HepG2 (cell line): Measurements from ENCODE around the gene SLC25A11. TPM values are rescaled to one million over a fixed set of nuclear protein-coding genes. Genes with fewer than 3 reads are reported as not detected.

Source experiments
- ARNT ChIP-seq: fragments of 450-650 bp; IDR thresholded peaks from 2 replicates; pipeline ENCODE4 v1.6.1; 2017
- ASH2L ChIP-seq: fragments of 300-600, 200-600 bp; sonication (generic); IDR thresholded peaks from 2 replicates; pipeline ENCODE4 v1.7.0; 2017; ENCODE audit warnings: low read depth, mild to moderate bottlenecking, moderate library complexity, mixed read lengths, low read length; ENCODE audit not compliant: insufficient read length
- FOXA3 ChIP-seq: IDR thresholded peaks from 2 replicates; pipeline ENCODE4 v1.6.1; 2016; ENCODE audit warnings: missing genetic modification reagents, missing compliant biosample characterization
- HDAC6 ChIP-seq: fragments of 200-600 bp; sonication (generic); IDR thresholded peaks from 2 replicates; pipeline ENCODE4 v1.7.0; 2017; ENCODE audit warnings: mild to moderate bottlenecking, antibody characterized with exemption, low read length, low read depth
- HNRNPK ChIP-seq: fragments of 200-400 bp; formaldehyde crosslinking; IDR thresholded peaks from 2 replicates; pipeline ENCODE4 v1.6.1; 2018; ENCODE audit warnings: low read length, low read depth, moderate library complexity, mild to moderate bottlenecking; ENCODE audit not compliant: poor library complexity, severe bottlenecking
- MLLT10 ChIP-seq: sonication (generic); formaldehyde crosslinking; IDR thresholded peaks from 2 replicates; pipeline ENCODE4 v1.4.0; 2020; ENCODE audit warnings: missing genetic modification reagents
- PBX3 ChIP-seq: sonication (generic); formaldehyde crosslinking; IDR thresholded peaks from 2 replicates; pipeline ENCODE4 v1.8.1; 2023; ENCODE audit warnings: missing genetic modification reagents, inconsistent platforms, borderline replicate concordance
- POGK ChIP-seq: sonication (generic); formaldehyde crosslinking; conservative IDR thresholded peaks from 2 replicates; pipeline ENCODE4 v1.8.0; 2022; ENCODE audit warnings: mild to moderate bottlenecking, moderate library complexity, missing genetic modification reagents
- RBAK ChIP-seq: sonication (generic); formaldehyde crosslinking; IDR thresholded peaks from 2 replicates; pipeline ENCODE4 v1.5.1; 2020; ENCODE audit warnings: mild to moderate bottlenecking, missing genetic modification reagents
- SIN3B ChIP-seq: fragments of 150-350 bp; IDR thresholded peaks from 2 replicates; pipeline ENCODE4 v1.6.1; 2014; ENCODE audit warnings: low read length
- SMARCE1 ChIP-seq: fragments of 450-650 bp; IDR thresholded peaks from 2 replicates; pipeline ENCODE4 v1.6.1; 2017; ENCODE audit warnings: borderline replicate concordance
- ZFP36 ChIP-seq: fragments of 150-350 bp; IDR thresholded peaks from 2 replicates; pipeline ENCODE4 v1.6.1; 2018; ENCODE audit warnings: borderline replicate concordance, low read length, low read depth; ENCODE audit not compliant: partially characterized antibody
- ZFP82 ChIP-seq: sonication (generic); formaldehyde crosslinking; IDR thresholded peaks from 2 replicates; pipeline ENCODE4 v1.5.1; 2020; ENCODE audit warnings: mild to moderate bottlenecking, missing genetic modification reagents, borderline replicate concordance
- ZKSCAN5 ChIP-seq: sonication (generic); formaldehyde crosslinking; IDR thresholded peaks from 2 replicates; pipeline ENCODE4 v1.5.1; 2020; ENCODE audit warnings: mild to moderate bottlenecking, missing genetic modification reagents
- ZNF160 ChIP-seq: sonication (generic); formaldehyde crosslinking; IDR thresholded peaks from 2 replicates; pipeline ENCODE4 v1.8.0; 2022; ENCODE audit warnings: mild to moderate bottlenecking, inconsistent platforms, missing genetic modification reagents
- ZNF20 ChIP-seq: sonication (generic); formaldehyde crosslinking; IDR thresholded peaks from 2 replicates; pipeline ENCODE4 v1.4.0; 2020; ENCODE audit warnings: mild to moderate bottlenecking, moderate library complexity, missing genetic modification reagents
- ZNF3 ChIP-seq: IDR thresholded peaks from 2 replicates; pipeline ENCODE4 v1.7.0; 2017; ENCODE audit warnings: inconsistent platforms
- ZNF343 ChIP-seq: sonication (generic); formaldehyde crosslinking; IDR thresholded peaks from 2 replicates; pipeline ENCODE4 v1.4.0; 2020; ENCODE audit warnings: mild to moderate bottlenecking, missing genetic modification reagents
- polyA plus RNA-seq, 8 experiments: library from polyadenylated mRNA; depleted of rRNA in 3 of 8; stranded (reverse) in 7 of 8; unstranded in 1 of 8; fragments of >200 nt; fragmentation: Illumina TruSeq in 4 of 8; extraction: Trizol in 4 of 8; gene quantifications; 2 replicates each; pipeline versions ENCODE4 v1.2.1 to v1.2.3, GENCODE V29; 2011 to 2016; ENCODE audit warnings: low read depth in 4 of 8, missing spikeins in 1 of 8, mixed read lengths in 1 of 8; ENCODE audit not compliant: insufficient read depth in 1 of 8
- total RNA-seq, 5 experiments: library from RNA; depleted of rRNA; stranded (reverse); fragments of >200 nt; fragmentation: Illumina TruSeq; extraction: Trizol; gene quantifications; 2 replicates each; pipeline ENCODE4 v1.2.3, GENCODE V29; 2016; ENCODE audit warnings: low read depth in 1 of 5
- TF ChIP-seq, protein P1 (sequence below): IDR thresholded peaks from 2 replicates; pipeline ENCODE4 v1.6.1; 2016; ENCODE audit warnings: low read depth, missing genetic modification reagents, missing compliant biosample characterization
- TF ChIP-seq, protein P2 (sequence below): IDR thresholded peaks from 2 replicates; pipeline ENCODE4 v1.6.1; 2018; ENCODE audit warnings: missing genetic modification reagents, mild to moderate bottlenecking, missing compliant biosample characterization

The SLC25A11 gene
- total and polyA plus RNA-seq, 2 of the 13 experiments (the other 11 are each of a cell fraction or from before 2014, with no cell fraction given): 35.4 to 47.2 TPM

DNA sequence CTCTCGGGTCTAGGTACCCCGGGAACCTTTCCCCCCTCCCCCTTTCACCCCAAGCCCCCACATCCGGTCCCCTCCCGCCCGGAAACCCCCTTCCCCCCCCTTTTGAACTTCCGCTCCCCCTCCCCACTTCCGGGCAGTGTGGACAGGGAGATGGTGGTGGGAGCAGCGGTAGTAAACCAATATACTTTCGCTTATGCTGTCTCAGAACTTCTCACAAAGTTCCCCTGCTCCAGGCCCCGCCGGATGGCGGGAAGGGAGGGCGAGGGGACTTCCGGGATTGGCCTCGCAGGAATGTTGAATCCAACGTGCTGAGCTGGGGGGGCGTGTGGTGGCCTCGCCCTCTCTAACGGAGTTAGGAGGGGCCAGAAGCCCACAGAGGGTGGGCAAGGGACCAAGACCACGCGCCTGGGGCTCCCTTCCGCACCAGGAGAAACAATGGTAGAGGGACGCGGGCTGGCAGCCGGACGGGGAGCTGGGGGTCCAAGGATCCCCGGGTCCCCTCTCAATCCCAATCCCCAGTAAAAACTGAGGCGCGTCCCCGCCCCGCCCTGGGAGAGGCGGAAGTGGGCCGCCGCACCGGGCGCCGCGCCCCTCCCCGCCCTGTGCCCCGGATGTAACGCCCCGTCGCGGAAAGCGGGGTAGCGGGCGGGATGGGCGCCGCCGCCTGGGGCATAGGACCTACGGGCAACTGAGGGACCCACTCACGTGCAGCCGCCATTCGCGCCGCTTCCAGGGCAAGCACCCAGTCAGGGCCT lies 7.7 kb upstream of the SLC25A11 start (continued):
- TF ChIP-seq ASH2L: peak; percentile 2
- no peak for TF ChIP-seq HDAC6
- no peak for TF ChIP-seq ZFP36
- TF ChIP-seq MLLT10: no peak
- no peak for TF ChIP-seq HNRNPK
- 0 out of 2 replicates have a peak, but pooled peaks have one; percentile 60 for TF ChIP-seq PBX3 (CRISPR knock-in tag)
- peak; percentile 27; the same call in 1 of the 2 replicates for TF ChIP-seq POGK (CRISPR knock-in tag)
- TF ChIP-seq ZKSCAN5: no peak
- TF ChIP-seq SIN3B: no peak
- TF ChIP-seq, protein P1, sequence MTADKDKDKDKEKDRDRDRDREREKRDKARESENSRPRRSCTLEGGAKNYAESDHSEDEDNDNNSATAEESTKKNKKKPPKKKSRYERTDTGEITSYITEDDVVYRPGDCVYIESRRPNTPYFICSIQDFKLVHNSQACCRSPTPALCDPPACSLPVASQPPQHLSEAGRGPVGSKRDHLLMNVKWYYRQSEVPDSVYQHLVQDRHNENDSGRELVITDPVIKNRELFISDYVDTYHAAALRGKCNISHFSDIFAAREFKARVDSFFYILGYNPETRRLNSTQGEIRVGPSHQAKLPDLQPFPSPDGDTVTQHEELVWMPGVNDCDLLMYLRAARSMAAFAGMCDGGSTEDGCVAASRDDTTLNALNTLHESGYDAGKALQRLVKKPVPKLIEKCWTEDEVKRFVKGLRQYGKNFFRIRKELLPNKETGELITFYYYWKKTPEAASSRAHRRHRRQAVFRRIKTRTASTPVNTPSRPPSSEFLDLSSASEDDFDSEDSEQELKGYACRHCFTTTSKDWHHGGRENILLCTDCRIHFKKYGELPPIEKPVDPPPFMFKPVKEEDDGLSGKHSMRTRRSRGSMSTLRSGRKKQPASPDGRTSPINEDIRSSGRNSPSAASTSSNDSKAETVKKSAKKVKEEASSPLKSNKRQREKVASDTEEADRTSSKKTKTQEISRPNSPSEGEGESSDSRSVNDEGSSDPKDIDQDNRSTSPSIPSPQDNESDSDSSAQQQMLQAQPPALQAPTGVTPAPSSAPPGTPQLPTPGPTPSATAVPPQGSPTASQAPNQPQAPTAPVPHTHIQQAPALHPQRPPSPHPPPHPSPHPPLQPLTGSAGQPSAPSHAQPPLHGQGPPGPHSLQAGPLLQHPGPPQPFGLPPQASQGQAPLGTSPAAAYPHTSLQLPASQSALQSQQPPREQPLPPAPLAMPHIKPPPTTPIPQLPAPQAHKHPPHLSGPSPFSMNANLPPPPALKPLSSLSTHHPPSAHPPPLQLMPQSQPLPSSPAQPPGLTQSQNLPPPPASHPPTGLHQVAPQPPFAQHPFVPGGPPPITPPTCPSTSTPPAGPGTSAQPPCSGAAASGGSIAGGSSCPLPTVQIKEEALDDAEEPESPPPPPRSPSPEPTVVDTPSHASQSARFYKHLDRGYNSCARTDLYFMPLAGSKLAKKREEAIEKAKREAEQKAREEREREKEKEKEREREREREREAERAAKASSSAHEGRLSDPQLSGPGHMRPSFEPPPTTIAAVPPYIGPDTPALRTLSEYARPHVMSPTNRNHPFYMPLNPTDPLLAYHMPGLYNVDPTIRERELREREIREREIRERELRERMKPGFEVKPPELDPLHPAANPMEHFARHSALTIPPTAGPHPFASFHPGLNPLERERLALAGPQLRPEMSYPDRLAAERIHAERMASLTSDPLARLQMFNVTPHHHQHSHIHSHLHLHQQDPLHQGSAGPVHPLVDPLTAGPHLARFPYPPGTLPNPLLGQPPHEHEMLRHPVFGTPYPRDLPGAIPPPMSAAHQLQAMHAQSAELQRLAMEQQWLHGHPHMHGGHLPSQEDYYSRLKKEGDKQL (CRISPR knock-in tag): no peak
- TF ChIP-seq ZNF160 (CRISPR knock-in tag): no peak; the same call in 1 of the 2 replicates
- TF ChIP-seq SMARCE1: no peak
- no peak for TF ChIP-seq ZFP82 (CRISPR knock-in tag)
- TF ChIP-seq ZNF343: no peak
- no peak for TF ChIP-seq ARNT
- TF ChIP-seq ZNF20 (CRISPR knock-in tag): no peak
- TF ChIP-seq ZNF3 (CRISPR knock-in tag): no peak
- TF ChIP-seq FOXA3: no peak
- no peak for TF ChIP-seq RBAK
- TF ChIP-seq, protein P2, sequence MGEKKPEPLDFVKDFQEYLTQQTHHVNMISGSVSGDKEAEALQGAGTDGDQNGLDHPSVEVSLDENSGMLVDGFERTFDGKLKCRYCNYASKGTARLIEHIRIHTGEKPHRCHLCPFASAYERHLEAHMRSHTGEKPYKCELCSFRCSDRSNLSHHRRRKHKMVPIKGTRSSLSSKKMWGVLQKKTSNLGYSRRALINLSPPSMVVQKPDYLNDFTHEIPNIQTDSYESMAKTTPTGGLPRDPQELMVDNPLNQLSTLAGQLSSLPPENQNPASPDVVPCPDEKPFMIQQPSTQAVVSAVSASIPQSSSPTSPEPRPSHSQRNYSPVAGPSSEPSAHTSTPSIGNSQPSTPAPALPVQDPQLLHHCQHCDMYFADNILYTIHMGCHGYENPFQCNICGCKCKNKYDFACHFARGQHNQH (CRISPR knock-in tag): no peak
